Dermis blood vessel endothelial cell (primary cell): ENCODE data around the gene SLC25A14. TPM values are rescaled to one million over a fixed set of nuclear protein-coding genes. Genes with fewer than 3 reads are reported as not detected.
A peak's percentile ranks its signal among the peaks of the same experiment; 100 is the strongest.
"Not testable (repeated sequence)": the region's sequence is repeated elsewhere in the genome, so short reads cannot be mapped to it uniquely, and the experiment has no call there.

Experiments
- DNase-seq: peaks from one replicate; pipeline ENCODE4 v3.0.0; 2010
- total RNA-seq: library from RNA; depleted of rRNA; stranded (reverse); fragments of >200 nt; gene quantifications from 2 replicates; pipeline ENCODE4 v1.2.3, GENCODE V29; 2014

Gene SLC25A14
- total RNA-seq = 7.8 and 8.3 TPM in 2 replicates

- peak; percentile 73 for DNase-seq
Measured at GRCh38 chrX:130339408-130340222, at the start of gene SLC25A14. SLC25A14 (plus strand) TSS chrX:130339919; CDS start chrX:130340279, 360 bp downstream.

- DNase-seq = no peak
Measured at GRCh38 chrX:130295519-130296296, 44.0 kb upstream of the SLC25A14 start.

GRCh38 chrX:130296297-130296678 is 43.4 kb upstream of the SLC25A14 start:
- DNase-seq = no peak

GRCh38 chrX:130296743-130297142 is 43.0 kb upstream of the SLC25A14 start:
- DNase-seq = no peak

GRCh38 chrX:130299279-130300009 is 40.3 kb upstream of the SLC25A14 start:
- no peak for DNase-seq

GRCh38 chrX:130300010-130300282 is 39.8 kb upstream of the SLC25A14 start:
- DNase-seq = no peak

GRCh38 chrX:130301405-130301804 is 38.3 kb upstream of the SLC25A14 start:
- DNase-seq = no peak

- no peak for DNase-seq
Measured at GRCh38 chrX:130301977-130302376, 37.7 kb upstream of the SLC25A14 start.

GRCh38 chrX:130304587-130305368 is 34.9 kb upstream of the SLC25A14 start:
- DNase-seq = no peak

- DNase-seq = not testable (repeated sequence)
Measured at GRCh38 chrX:130319886-130320285, 19.8 kb upstream of the SLC25A14 start.

GRCh38 chrX:130321550-130321949 is 18.2 kb upstream of the SLC25A14 start:
- no peak for DNase-seq

GRCh38 chrX:130330146-130330545 is 9.6 kb upstream of the SLC25A14 start:
- DNase-seq = no peak

GRCh38 chrX:130330706-130331105 is 9.0 kb upstream of the SLC25A14 start:
- peak; percentile 57 for DNase-seq

GRCh38 chrX:130336531-130336930 is 3.2 kb upstream of the SLC25A14 start:
- peak; percentile 11 for DNase-seq

GRCh38 chrX:130338869-130339268 is 850 bp upstream of the SLC25A14 start:
- not testable (repeated sequence) for DNase-seq

- DNase-seq = no peak
Measured at GRCh38 chrX:130340271-130340670, 552 bp downstream of the SLC25A14 start.

- peak; percentile 7 for DNase-seq
Measured at GRCh38 chrX:130343411-130343810, 3.7 kb downstream of the SLC25A14 start.

- no peak for DNase-seq
Measured at GRCh38 chrX:130347321-130347720, 7.6 kb downstream of the SLC25A14 start.

GRCh38 chrX:130351567-130351966 is 11.8 kb downstream of the SLC25A14 start:
- no peak for DNase-seq

GRCh38 chrX:130352050-130352449 is 12.3 kb downstream of the SLC25A14 start:
- DNase-seq = not testable (repeated sequence)

GRCh38 chrX:130376077-130376476 is 36.4 kb downstream of the SLC25A14 start:
- no peak for DNase-seq

GRCh38 chrX:130378024-130378669 is 38.4 kb downstream of the SLC25A14 start:
- DNase-seq = no peak
